Panc1 (cell line): ENCODE data around the gene STYK1. TPM values are rescaled to one million over a fixed set of nuclear protein-coding genes. Genes with fewer than 3 reads are reported as not detected.

Source experiments
- ATAC-seq: fragments of 200-7000 bp; cut with Tn5 transposase; 2 replicates; pipeline ENCODE4 v1.9.1; 2020; ENCODE audit warnings: mild to moderate bottlenecking, moderate library complexity
- BruUV-seq: library from RNA; stranded (reverse); fragments of 400-500 nt; replicated peaks from 2 replicates; lab custom pipeline; 2021; lab: Mats Ljungman, UMichigan
- CTCF ChIA-PET: fragments of 300-600 bp; sonication (Branson Sonifier 250); formaldehyde crosslinking; loops from one replicate; lab custom pipeline; 2022; ENCODE audit warnings: antibody characterized with exemption; lab: Charles Lee
- POLR2A ChIA-PET: fragments of 300-600 bp; sonication (Branson Sonifier 250); formaldehyde crosslinking; loops from one replicate; lab custom pipeline; 2022; ENCODE audit warnings: antibody characterized with exemption; lab: Charles Lee
- DNase-seq: peaks from one replicate; pipeline ENCODE4 v3.0.0-alpha.2; 2010; ENCODE audit warnings: low read depth, low spot score
- H3K27ac ChIP-seq: 2 replicates; pipeline ENCODE4 v1.5.1; 2011; ENCODE audit warnings: mild to moderate bottlenecking, low read length, inconsistent platforms
- H3K27me3 ChIP-seq: fragments of 200-500 bp; sonication (Bioruptor generic); 2 replicates; pipeline ENCODE4 v1.6.0; 2014; ENCODE audit warnings: low read length, inconsistent platforms; ENCODE audit not compliant: control insufficient read depth, insufficient read depth
- H3K36me3 ChIP-seq: fragments of 200-500 bp; sonication (Bioruptor generic); 2 replicates; pipeline ENCODE4 v1.5.1; 2014; ENCODE audit warnings: inconsistent platforms, mild to moderate bottlenecking, low read length, moderate library complexity; ENCODE audit not compliant: control insufficient read depth, insufficient read depth
- H3K4me1 ChIP-seq: 2 replicates; pipeline ENCODE4 v1.5.1; 2011; ENCODE audit warnings: inconsistent platforms, mild to moderate bottlenecking, low read length, moderate library complexity; ENCODE audit not compliant: control insufficient read depth, insufficient read depth
- H3K4me3 ChIP-seq, 2 experiments: 2 replicates each; pipeline ENCODE4 v1.5.1; 2011 to 2012; ENCODE audit warnings: low read depth in 2 of 2, low read length in 2 of 2, mild to moderate bottlenecking in 2 of 2, inconsistent platforms in 1 of 2, moderate library complexity in 1 of 2
- H3K9me3 ChIP-seq: fragments of 200-500 bp; sonication (Bioruptor generic); 2 replicates; pipeline ENCODE4 v1.5.1; 2014; ENCODE audit warnings: low read depth, mild to moderate bottlenecking, inconsistent platforms, low read length, moderate library complexity; ENCODE audit not compliant: control insufficient read depth, insufficient read depth
- POLR2AphosphoS5 ChIP-seq: IDR thresholded peaks from 2 replicates; pipeline ENCODE4 v1.6.1; 2012; ENCODE audit warnings: mild to moderate bottlenecking, low read depth, low read length, moderate library complexity
- SIN3A ChIP-seq: IDR thresholded peaks from 2 replicates; pipeline ENCODE4 v1.6.1; 2012; ENCODE audit warnings: low read depth, mild to moderate bottlenecking, low read length, moderate library complexity, borderline replicate concordance; ENCODE audit not compliant: insufficient read depth
- TCF7L2 ChIP-seq: IDR thresholded peaks from 2 replicates; pipeline ENCODE4 v1.6.1; 2011; ENCODE audit warnings: mild to moderate bottlenecking, low read depth, low read length, inconsistent platforms
- in situ Hi-C: cut with HindIII; loops from 2 replicates; pipeline ENCODE4 v1.10.0; 2016; ENCODE audit warnings: low sequenced_read_pairs, low pct_unique_long_range_greater_than_20kb
- intact Hi-C: fragments of 100-400 bp; cut with micrococcal nuclease; formaldehyde crosslinking; loops from one replicate; pipeline ENCODE4 v1.10.0; 2022; ENCODE audit not compliant: unreplicated experiment
- total RNA-seq: library from RNA; stranded (reverse); gene quantifications from one replicate; pipeline ENCODE4 v1.2.1, GENCODE V29; 2021; ENCODE audit not compliant: unreplicated experiment
- TF ChIP-seq, protein P1 (sequence below), 2 experiments: IDR thresholded peaks; 2 replicates each; pipeline ENCODE4 v1.6.1; 2011 to 2012; ENCODE audit warnings: low read depth in 2 of 2, control low read depth in 1 of 2, low read length in 1 of 2, mild to moderate bottlenecking in 1 of 2, moderate library complexity in 1 of 2; ENCODE audit not compliant: insufficient read depth in 1 of 2
- TF ChIP-seq, protein P2 (sequence below): fragments of 450-650 bp; IDR thresholded peaks from 2 replicates; pipeline ENCODE4 v1.5.1; 2017; ENCODE audit warnings: mild to moderate bottlenecking

The STYK1 gene
- total RNA-seq, 1 experiment from 2014 or later: 0.85 TPM

DNA sequence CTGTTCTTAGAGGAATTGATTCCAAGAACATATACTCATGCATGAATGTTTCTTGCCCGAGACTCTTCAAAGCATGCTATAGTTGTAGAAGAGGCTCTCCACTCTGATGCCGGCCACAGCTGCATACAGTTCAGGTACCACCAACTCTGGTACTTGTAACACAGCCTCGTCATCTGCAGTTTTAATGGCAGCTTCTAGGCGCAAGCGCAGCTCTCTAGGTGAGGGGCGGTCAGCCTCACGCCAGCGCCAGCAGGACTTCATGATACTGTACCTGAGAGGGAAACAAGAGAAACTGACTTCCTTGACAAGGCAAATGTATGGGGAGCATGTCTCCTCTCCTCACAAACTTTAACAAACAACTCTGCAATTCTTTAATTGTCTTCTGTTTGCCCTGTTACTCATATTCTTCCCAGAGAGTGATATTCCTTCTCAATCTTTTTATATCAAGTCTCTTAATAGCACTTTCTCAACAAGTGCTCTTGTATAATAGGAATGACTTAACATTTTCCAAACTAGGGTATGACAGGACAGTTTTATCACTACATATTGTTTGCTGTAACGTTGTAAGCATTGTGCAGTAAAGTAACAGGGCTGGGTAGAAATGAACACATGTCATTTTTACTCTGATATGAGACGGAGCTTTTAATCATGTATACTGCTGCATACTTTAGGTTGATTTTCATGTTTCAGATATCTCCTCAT, 53.6 kb downstream of the STYK1 start:
- H3K4me1 ChIP-seq: no peaks in the 10 kb centered on the region
- ATAC-seq: no peak
- no peak for DNase-seq
- TF ChIP-seq TCF7L2 (no peak), POLR2AphosphoS5 (no peak), SIN3A (no peak)
- TF ChIP-seq, protein P1, sequence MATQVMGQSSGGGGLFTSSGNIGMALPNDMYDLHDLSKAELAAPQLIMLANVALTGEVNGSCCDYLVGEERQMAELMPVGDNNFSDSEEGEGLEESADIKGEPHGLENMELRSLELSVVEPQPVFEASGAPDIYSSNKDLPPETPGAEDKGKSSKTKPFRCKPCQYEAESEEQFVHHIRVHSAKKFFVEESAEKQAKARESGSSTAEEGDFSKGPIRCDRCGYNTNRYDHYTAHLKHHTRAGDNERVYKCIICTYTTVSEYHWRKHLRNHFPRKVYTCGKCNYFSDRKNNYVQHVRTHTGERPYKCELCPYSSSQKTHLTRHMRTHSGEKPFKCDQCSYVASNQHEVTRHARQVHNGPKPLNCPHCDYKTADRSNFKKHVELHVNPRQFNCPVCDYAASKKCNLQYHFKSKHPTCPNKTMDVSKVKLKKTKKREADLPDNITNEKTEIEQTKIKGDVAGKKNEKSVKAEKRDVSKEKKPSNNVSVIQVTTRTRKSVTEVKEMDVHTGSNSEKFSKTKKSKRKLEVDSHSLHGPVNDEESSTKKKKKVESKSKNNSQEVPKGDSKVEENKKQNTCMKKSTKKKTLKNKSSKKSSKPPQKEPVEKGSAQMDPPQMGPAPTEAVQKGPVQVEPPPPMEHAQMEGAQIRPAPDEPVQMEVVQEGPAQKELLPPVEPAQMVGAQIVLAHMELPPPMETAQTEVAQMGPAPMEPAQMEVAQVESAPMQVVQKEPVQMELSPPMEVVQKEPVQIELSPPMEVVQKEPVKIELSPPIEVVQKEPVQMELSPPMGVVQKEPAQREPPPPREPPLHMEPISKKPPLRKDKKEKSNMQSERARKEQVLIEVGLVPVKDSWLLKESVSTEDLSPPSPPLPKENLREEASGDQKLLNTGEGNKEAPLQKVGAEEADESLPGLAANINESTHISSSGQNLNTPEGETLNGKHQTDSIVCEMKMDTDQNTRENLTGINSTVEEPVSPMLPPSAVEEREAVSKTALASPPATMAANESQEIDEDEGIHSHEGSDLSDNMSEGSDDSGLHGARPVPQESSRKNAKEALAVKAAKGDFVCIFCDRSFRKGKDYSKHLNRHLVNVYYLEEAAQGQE (IDR thresholded peaks at IDR 0.05; ENCODE audit: insufficient read depth in 1 of 2, low read depth in 2 of 2, low read length in 1 of 2): no peak
- TF ChIP-seq, protein P2, sequence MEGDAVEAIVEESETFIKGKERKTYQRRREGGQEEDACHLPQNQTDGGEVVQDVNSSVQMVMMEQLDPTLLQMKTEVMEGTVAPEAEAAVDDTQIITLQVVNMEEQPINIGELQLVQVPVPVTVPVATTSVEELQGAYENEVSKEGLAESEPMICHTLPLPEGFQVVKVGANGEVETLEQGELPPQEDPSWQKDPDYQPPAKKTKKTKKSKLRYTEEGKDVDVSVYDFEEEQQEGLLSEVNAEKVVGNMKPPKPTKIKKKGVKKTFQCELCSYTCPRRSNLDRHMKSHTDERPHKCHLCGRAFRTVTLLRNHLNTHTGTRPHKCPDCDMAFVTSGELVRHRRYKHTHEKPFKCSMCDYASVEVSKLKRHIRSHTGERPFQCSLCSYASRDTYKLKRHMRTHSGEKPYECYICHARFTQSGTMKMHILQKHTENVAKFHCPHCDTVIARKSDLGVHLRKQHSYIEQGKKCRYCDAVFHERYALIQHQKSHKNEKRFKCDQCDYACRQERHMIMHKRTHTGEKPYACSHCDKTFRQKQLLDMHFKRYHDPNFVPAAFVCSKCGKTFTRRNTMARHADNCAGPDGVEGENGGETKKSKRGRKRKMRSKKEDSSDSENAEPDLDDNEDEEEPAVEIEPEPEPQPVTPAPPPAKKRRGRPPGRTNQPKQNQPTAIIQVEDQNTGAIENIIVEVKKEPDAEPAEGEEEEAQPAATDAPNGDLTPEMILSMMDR: no peak
- no TSS peak for BruUV-seq
- H3K9me3 ChIP-seq: no peaks in the 10 kb centered on the region
- H3K4me3 ChIP-seq: no peak overlapping the region
- ChIA-PET POLR2A (no interaction called here), CTCF (no interaction called here)
- intact Hi-C loops (no loop called here), in situ Hi-C loops (no loop called here)
- H3K27me3 ChIP-seq: no peaks in the 10 kb centered on the region
- H3K36me3 ChIP-seq: no peaks in the 10 kb centered on the region
- no peak overlapping the region for H3K27ac ChIP-seq

DNA sequence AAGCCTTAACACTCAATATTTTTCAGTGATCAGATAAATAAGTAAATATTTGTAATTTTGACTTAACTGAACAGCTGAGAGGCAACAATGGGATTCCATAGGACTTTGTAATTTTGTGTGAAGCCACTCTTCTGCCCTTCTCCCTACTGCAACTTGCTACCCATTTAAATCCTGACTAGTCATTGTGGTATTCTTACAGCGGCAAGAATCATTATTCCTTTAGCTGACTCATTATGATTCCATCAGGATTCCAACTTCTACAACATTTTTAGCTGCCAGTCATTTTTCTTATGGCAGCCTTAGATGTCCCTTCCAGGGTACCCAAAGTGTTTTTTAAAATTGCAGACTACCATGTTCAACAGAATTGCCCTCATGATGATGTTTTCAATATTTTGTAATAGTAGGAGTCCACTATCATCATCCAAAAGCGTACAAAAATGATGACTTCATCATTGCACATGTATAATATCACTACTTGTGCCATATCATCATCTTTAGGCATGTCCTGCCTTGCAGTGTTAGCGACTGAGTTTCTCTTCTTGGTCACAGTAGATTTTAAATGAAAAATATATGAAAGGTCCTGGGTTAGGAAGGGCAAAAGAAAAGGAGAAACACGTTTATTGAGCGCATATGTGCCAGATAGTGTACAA, 55.4 kb downstream of the STYK1 start:
- in situ Hi-C loops (no loop called here), intact Hi-C loops (loop anchor here (10.0 kb wide), 1 partner anchor 136 kb away; no protein-coding TSS in a partner anchor)
- DNase-seq (peak; percentile 74), ATAC-seq (peak; percentile 54; the same call in 1 of the 2 replicates)
- Histone ChIP-seq H3K36me3 (no peaks in the 10 kb centered on the region), H3K9me3 (no peaks in the 10 kb centered on the region), H3K4me3 (no peak overlapping the region), H3K27me3 (no peaks in the 10 kb centered on the region), H3K4me1 (no peaks in the 10 kb centered on the region), H3K27ac (no peak overlapping the region)
- ChIA-PET CTCF (no interaction called here), POLR2A (no interaction called here)
- TF ChIP-seq, protein P1 (IDR thresholded peaks at IDR 0.05; ENCODE audit: insufficient read depth in 1 of 2, low read depth in 2 of 2, low read length in 1 of 2): no peak
- TF ChIP-seq POLR2AphosphoS5: no peak
- BruUV-seq: no TSS peak
